Bladder microvascular endothelial cell (primary cell): Measurements from ENCODE around the gene NDUFV2. TPM values are rescaled to one million over a fixed set of nuclear protein-coding genes. Genes with fewer than 3 reads are reported as not detected.

Source experiments
- total RNA-seq: library from RNA; depleted of rRNA; stranded (reverse); fragments of >200 nt; gene quantifications from 2 replicates; pipeline ENCODE4 v1.2.3, GENCODE V29; 2014

NDUFV2 gene
- total RNA-seq = 67.7 and 86.2 TPM in 2 replicates

DNA sequence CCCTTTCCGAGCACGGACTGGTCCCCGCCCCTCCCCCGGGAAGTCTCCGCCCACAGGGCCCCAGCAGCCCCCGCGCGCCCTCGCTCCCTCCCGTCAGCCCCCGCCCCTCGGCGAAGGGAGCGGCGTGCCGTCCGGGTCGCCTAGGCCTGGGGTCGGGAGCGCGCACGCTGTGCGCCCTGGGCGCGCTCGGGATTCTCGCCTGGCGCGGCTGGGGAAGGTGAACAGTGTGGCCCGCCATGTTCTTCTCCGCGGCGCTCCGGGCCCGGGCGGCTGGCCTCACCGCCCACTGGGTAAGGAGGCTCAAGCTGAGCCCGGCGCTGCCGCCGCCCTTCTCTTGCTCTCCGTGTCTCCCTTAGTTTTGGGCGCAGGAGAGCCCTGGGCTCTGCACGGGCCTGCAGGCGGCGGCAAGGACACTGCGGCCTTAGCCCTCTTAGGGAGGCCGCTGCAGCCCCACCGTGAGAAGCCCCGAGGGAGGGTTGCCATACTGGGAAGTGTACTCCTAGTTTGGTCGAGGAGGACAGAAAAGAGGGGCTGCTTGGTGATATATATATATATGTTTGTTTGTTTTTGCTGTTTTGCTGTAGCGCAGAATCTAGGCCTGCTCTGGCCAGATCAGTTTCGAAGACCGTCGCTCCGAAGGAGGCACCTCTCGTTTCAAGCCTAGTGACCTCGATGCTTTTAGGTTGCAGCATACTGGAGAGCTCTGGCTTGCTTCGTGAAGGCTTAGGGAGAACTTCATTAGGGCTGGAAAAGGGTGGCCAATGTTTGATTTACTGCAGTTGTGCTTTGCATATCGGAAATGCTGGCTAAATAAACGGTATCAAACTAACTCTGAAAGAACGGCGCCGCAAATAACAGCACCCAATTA, at the start of gene NDUFV2:
Gene NDUFV2, plus strand, starts transcription at position 192 of the 868 bp plus-strand sequence. Its CDS starts 45 bp downstream, at position 237.

GRCh38 chr18:9136315-9137155, 34.0 kb downstream of the NDUFV2 start, which contains the start of gene ANKRD12:
ANKRD12 (plus strand) TSS chr18:9136781; CDS start chr18:9182433, 45,652 bp downstream.

Other genes with a start within 250 kb of the NDUFV2 start
- gene ANKRD12, start 34.1 kb downstream of the NDUFV2 start, total RNA-seq = 15.7 and 35.1 TPM in 2 replicates
- 61.2 and 67.2 TPM in 2 replicates for gene TWSG1, start 232.1 kb downstream of the NDUFV2 start, total RNA-seq